ENCODE results near the gene CAPN14.

DNA sequence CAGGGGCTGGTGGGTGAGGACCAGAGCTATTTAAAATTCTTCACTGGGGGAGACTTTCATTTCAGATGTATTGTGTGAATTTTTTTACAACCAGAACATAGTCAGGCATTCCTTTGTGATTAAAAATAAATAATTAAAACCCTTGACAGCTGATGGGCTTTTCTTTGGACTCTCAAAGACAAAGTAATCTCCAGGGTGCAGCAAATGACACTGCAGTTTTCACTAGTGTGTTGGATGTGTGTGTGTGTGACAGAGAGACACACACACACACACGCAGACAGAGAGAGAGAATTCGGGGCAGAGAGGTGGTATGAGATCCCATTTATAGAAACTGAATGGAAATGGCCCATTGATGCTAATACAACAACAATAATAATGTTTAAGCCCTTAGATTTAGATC, 68.8 kb downstream of the CAPN14 start:
- TF ChIP-seq CTCF (IDR thresholded peaks at IDR 0.05), result no peak
- no peak for TF ChIP-seq POLR2A (IDR thresholded peaks at IDR 0.05)

Measured in uterus (tissue), 2 donors.